Trophoblast cell (in vitro differentiated cells and primary cell): Measurements from ENCODE around the gene ZNF438.

Experiments
- DNase-seq, 2 donors: peaks; one replicate each; pipeline ENCODE4 v3.0.0-alpha.2; 2016
- H2AFZ ChIP-seq: 2 replicates; pipeline ENCODE4 v1.6.1; 2013; ENCODE audit warnings: low read length, moderate library complexity, mild to moderate bottlenecking; ENCODE audit not compliant: insufficient read depth, poor library complexity
- H2AK5ac ChIP-seq: 2 replicates; pipeline ENCODE4 v1.6.1; 2013; ENCODE audit warnings: mild to moderate bottlenecking, low read length
- H2BK120ac ChIP-seq: 2 replicates; pipeline ENCODE4 v1.6.1; 2013; ENCODE audit warnings: low read length, mild to moderate bottlenecking, moderate library complexity; ENCODE audit not compliant: insufficient read depth, poor library complexity
- H2BK12ac ChIP-seq: 2 replicates; pipeline ENCODE4 v1.6.1; 2013; ENCODE audit warnings: mild to moderate bottlenecking, low read length, moderate library complexity
- H2BK5ac ChIP-seq: 2 replicates; pipeline ENCODE4 v1.6.1; 2013; ENCODE audit warnings: low read length, low read depth, moderate library complexity, mild to moderate bottlenecking; ENCODE audit not compliant: poor library complexity
- H3K14ac ChIP-seq: 2 replicates; pipeline ENCODE4 v1.6.1; 2013; ENCODE audit warnings: mild to moderate bottlenecking, low read length
- H3K18ac ChIP-seq: 2 replicates; pipeline ENCODE4 v1.6.1; 2013; ENCODE audit warnings: mild to moderate bottlenecking, low read length
- H3K23ac ChIP-seq: 2 replicates; pipeline ENCODE4 v1.6.1; 2013; ENCODE audit warnings: low read length
- H3K27ac ChIP-seq: 2 replicates; pipeline ENCODE4 v1.5.1; 2013; ENCODE audit warnings: low read depth, mild to moderate bottlenecking, inconsistent platforms, low read length, moderate library complexity
- H3K27me3 ChIP-seq: 2 replicates; pipeline ENCODE4 v1.6.1; 2013; ENCODE audit warnings: inconsistent platforms, mild to moderate bottlenecking, low read length, moderate library complexity; ENCODE audit not compliant: insufficient read depth
- H3K36me3 ChIP-seq, 2 experiments: 1 replicate in 1 of 2; 2 replicates in 1 of 2; pipeline ENCODE4 v1.6.1; 2013; ENCODE audit warnings: low read length in 2 of 2, mild to moderate bottlenecking in 2 of 2, moderate library complexity in 1 of 2; ENCODE audit not compliant: insufficient read depth in 2 of 2, control insufficient read depth in 1 of 2
- H3K4ac ChIP-seq: 2 replicates; pipeline ENCODE4 v1.6.1; 2013; ENCODE audit warnings: low read depth, mild to moderate bottlenecking, low read length, moderate library complexity
- H3K4me1 ChIP-seq, 2 experiments: 1 replicate in 1 of 2; 2 replicates in 1 of 2; pipeline ENCODE4 v1.6.1; 2013; ENCODE audit warnings: low read length in 2 of 2, mild to moderate bottlenecking in 2 of 2, moderate library complexity in 1 of 2; ENCODE audit not compliant: insufficient read depth in 2 of 2, control insufficient read depth in 1 of 2
- H3K4me2 ChIP-seq: 2 replicates; pipeline ENCODE4 v1.6.1; 2013; ENCODE audit warnings: inconsistent platforms, mild to moderate bottlenecking, low read length, moderate library complexity
- H3K4me3 ChIP-seq: 2 replicates; pipeline ENCODE4 v1.5.1; 2013; ENCODE audit warnings: mild to moderate bottlenecking, low read depth, low read length, inconsistent platforms
- H3K79me1 ChIP-seq: one replicate; pipeline ENCODE4 v1.6.1; 2013; ENCODE audit warnings: low read length
- H3K79me2 ChIP-seq: 2 replicates; pipeline ENCODE4 v1.6.1; 2013; ENCODE audit warnings: low read length, mild to moderate bottlenecking; ENCODE audit not compliant: control insufficient read depth, insufficient read depth, poor library complexity
- H3K9ac ChIP-seq: 2 replicates; pipeline ENCODE4 v1.6.1; 2013; ENCODE audit warnings: mild to moderate bottlenecking, low read length
- H3K9me3 ChIP-seq: 2 replicates; pipeline ENCODE4 v1.6.1; 2013; ENCODE audit warnings: low read depth, mild to moderate bottlenecking, control low read depth, inconsistent platforms, low read length; ENCODE audit not compliant: insufficient read depth
- H4K12ac ChIP-seq: 2 replicates; pipeline ENCODE4 v1.6.1; 2013; ENCODE audit warnings: low read depth, mild to moderate bottlenecking, low read length, moderate library complexity
- H4K8ac ChIP-seq: 2 replicates; pipeline ENCODE4 v1.6.1; 2013; ENCODE audit warnings: low read depth, mild to moderate bottlenecking, low read length, moderate library complexity
- H4K91ac ChIP-seq: one replicate; pipeline ENCODE4 v1.6.1; 2013; ENCODE audit warnings: low read depth, mild to moderate bottlenecking, low read length, moderate library complexity
- WGBS: extraction: QIAGEN DNeasy Blood & Tissue Kit; methylation state at CpG from one replicate; pipeline ENCODE4 v1.1.7; 2013; ENCODE audit warnings: missing lambda C conversion rate; ENCODE audit not compliant: insufficient read length, insufficient coverage; ENCODE audit errors: extremely low coverage; 5-methylcytosine and 5-hydroxymethylcytosine counted together

The ZNF438 gene

GRCh38 chr10:30806850-30807249 lies 224.8 kb downstream of the ZNF438 start:
- Histone ChIP-seq H2BK120ac (no peak overlapping the region), H2AFZ (no peak overlapping the region), H4K8ac (no peak overlapping the region), H3K9me3 (peaks cover 1% of the 10 kb centered on the region), H3K9ac (no peak overlapping the region), H3K23ac (no peak overlapping the region), H2BK12ac (no peak overlapping the region), H3K79me2 (no peaks in the 10 kb centered on the region), H3K36me3 (no peaks in the 10 kb centered on the region), H3K4me2 (no peak overlapping the region), H3K4me3 (no peak overlapping the region), H4K12ac (no peak overlapping the region), H3K14ac (no peak overlapping the region), H3K27me3 (no peaks in the 10 kb centered on the region), H4K91ac (no peak overlapping the region), H2AK5ac (no peak overlapping the region), H3K18ac (no peak overlapping the region), H3K79me1 (no peaks in the 10 kb centered on the region), H2BK5ac (no peak overlapping the region), H3K27ac (no peak overlapping the region), H3K4ac (no peak overlapping the region), H3K4me1 (no peaks in the 10 kb centered on the region)
- DNase-seq, result no peak
- WGBS, result no CpG with 5 or more reads among the region's 2 CpGs

GRCh38 chr10:30805061-30805460 lies 226.6 kb downstream of the ZNF438 start:
- H3K36me3 ChIP-seq, result no peaks in the 10 kb centered on the region
- no peaks in the 10 kb centered on the region for H3K9me3 ChIP-seq
- no CpG with 5 or more reads among the region's 9 CpGs for WGBS
- no peak overlapping the region for H2BK12ac ChIP-seq
- no peak overlapping the region for H4K12ac ChIP-seq
- no peak overlapping the region for H4K91ac ChIP-seq
- no peak overlapping the region for H2BK120ac ChIP-seq
- H3K79me1 ChIP-seq, result no peaks in the 10 kb centered on the region
- no peak overlapping the region for H3K14ac ChIP-seq
- no peaks in the 10 kb centered on the region for H3K4me1 ChIP-seq
- H2AFZ ChIP-seq, result no peak overlapping the region
- no peak for DNase-seq
- no peaks in the 10 kb centered on the region for H3K27me3 ChIP-seq
- no peak overlapping the region for H2BK5ac ChIP-seq
- no peak overlapping the region for H3K4me2 ChIP-seq
- H3K18ac ChIP-seq, result no peak overlapping the region
- no peak overlapping the region for H3K4ac ChIP-seq
- no peak overlapping the region for H3K9ac ChIP-seq
- H3K27ac ChIP-seq, result no peak overlapping the region
- no peak overlapping the region for H3K4me3 ChIP-seq
- H4K8ac ChIP-seq, result no peak overlapping the region
- H3K79me2 ChIP-seq, result no peaks in the 10 kb centered on the region
- H2AK5ac ChIP-seq, result no peak overlapping the region
- no peak overlapping the region for H3K23ac ChIP-seq

- Histone ChIP-seq H3K27me3 (no peaks in the 10 kb centered on the region), H3K79me1 (no peaks in the 10 kb centered on the region), H3K9ac (no peak overlapping the region), H2BK12ac (no peak overlapping the region), H3K79me2 (no peaks in the 10 kb centered on the region), H3K4me3 (no peak overlapping the region), H4K8ac (no peak overlapping the region), H2BK120ac (no peak overlapping the region), H3K14ac (no peak overlapping the region), H3K4ac (no peak overlapping the region), H3K23ac (no peak overlapping the region), H2AFZ (no peak overlapping the region), H2BK5ac (no peak overlapping the region), H3K36me3 (no peaks in the 10 kb centered on the region), H4K12ac (no peak overlapping the region), H3K4me2 (no peak overlapping the region), H2AK5ac (no peak overlapping the region), H3K27ac (no peak overlapping the region), H3K9me3 (no peaks in the 10 kb centered on the region), H3K4me1 (no peaks in the 10 kb centered on the region), H4K91ac (no peak overlapping the region), H3K18ac (no peak overlapping the region)
- no peak for DNase-seq
- WGBS, result no CpG with 5 or more reads among the region's 7 CpGs
Observed at GRCh38 chr10:30804478-30805055, 227.1 kb downstream of the ZNF438 start.

- no peak overlapping the region for H3K23ac ChIP-seq
- H2AFZ ChIP-seq, result no peak overlapping the region
- no peak overlapping the region for H3K14ac ChIP-seq
- H3K9me3 ChIP-seq, result no peaks in the 10 kb centered on the region
- no peak overlapping the region for H3K4ac ChIP-seq
- WGBS, result no CpG with 5 or more reads among the region's 5 CpGs
- DNase-seq, result no peak
- no peak overlapping the region for H3K18ac ChIP-seq
- H3K4me1 ChIP-seq, result no peaks in the 10 kb centered on the region
- no peak overlapping the region for H3K4me2 ChIP-seq
- no peak overlapping the region for H4K8ac ChIP-seq
- no peak overlapping the region for H2AK5ac ChIP-seq
- H2BK120ac ChIP-seq, result no peak overlapping the region
- no peak overlapping the region for H3K27ac ChIP-seq
- no peaks in the 10 kb centered on the region for H3K36me3 ChIP-seq
- no peaks in the 10 kb centered on the region for H3K79me1 ChIP-seq
- no peak overlapping the region for H2BK12ac ChIP-seq
- H3K27me3 ChIP-seq, result no peaks in the 10 kb centered on the region
- no peak overlapping the region for H4K91ac ChIP-seq
- H3K79me2 ChIP-seq, result no peaks in the 10 kb centered on the region
- no peak overlapping the region for H3K9ac ChIP-seq
- H2BK5ac ChIP-seq, result no peak overlapping the region
- H4K12ac ChIP-seq, result no peak overlapping the region
- H3K4me3 ChIP-seq, result no peak overlapping the region
Observed at GRCh38 chr10:30803892-30804322, 227.8 kb downstream of the ZNF438 start.
